Adrenal gland (tissue), 5 donors: ENCODE measurements around the gene EMILIN2.

Source experiments
- CTCF ChIP-seq, 6 experiments: fragments of 450-650 bp in 4 of 6; fragments of 200-600 bp in 2 of 6; sonication (generic) in 1 of 6; IDR thresholded peaks; 1 replicate in 5 of 6; 2 replicates in 1 of 6; pipeline versions ENCODE4 v1.5.1 to v1.8.0; 2016 to 2021; ENCODE audit warnings: antibody characterized with exemption in 6 of 6, mild to moderate bottlenecking in 2 of 6, moderate library complexity in 1 of 6
- POLR2A ChIP-seq, 2 donors: fragments of 450-650 bp; IDR thresholded peaks; one replicate each; pipeline ENCODE4 v1.6.1; 2017; ENCODE audit warnings: antibody characterized with exemption in 2 of 2, mild to moderate bottlenecking in 2 of 2, moderate library complexity in 1 of 2
- donor health status: DM: no; HTN: no; CAD: no.

GRCh38 chr18:2878656-2879330 is 32.0 kb downstream of the EMILIN2 start:
- TF ChIP-seq CTCF (IDR thresholded peaks at IDR 0.05): no peak
- TF ChIP-seq POLR2A (IDR thresholded peaks at IDR 0.05): no peak
